SW 1271 (cell line): Measurements from ENCODE around the gene MINDY3.

Experiments used
- DNase-seq, 2 experiments: peaks; one replicate each; lab custom pipeline; 2025; lab: John Stamatoyannopoulos, UW

Gene MINDY3

GRCh38 chr10:15738270-15738925, 121.9 kb downstream of the MINDY3 start:
- DNase-seq = no peak

- no peak for DNase-seq
These were observed 122.7 kb downstream of the MINDY3 start for GRCh38 chr10:15737656-15738055.

GRCh38 chr10:15735763-15736162, 124.5 kb downstream of the MINDY3 start:
- no peak for DNase-seq

GRCh38 chr10:15730341-15730740, 130.0 kb downstream of the MINDY3 start:
- no peak for DNase-seq

- DNase-seq = no peak
These were observed 130.4 kb downstream of the MINDY3 start for GRCh38 chr10:15729890-15730289.
